CD4-positive, alpha-beta T cell treated with Interferon gamma for 1 hour (primary cell): ENCODE data around the gene FRMD5.

ENCODE experiments used
- DNase-seq: peaks from one replicate; pipeline ENCODE4 v3.0.0-alpha.2; 2020

Gene FRMD5

DNA sequence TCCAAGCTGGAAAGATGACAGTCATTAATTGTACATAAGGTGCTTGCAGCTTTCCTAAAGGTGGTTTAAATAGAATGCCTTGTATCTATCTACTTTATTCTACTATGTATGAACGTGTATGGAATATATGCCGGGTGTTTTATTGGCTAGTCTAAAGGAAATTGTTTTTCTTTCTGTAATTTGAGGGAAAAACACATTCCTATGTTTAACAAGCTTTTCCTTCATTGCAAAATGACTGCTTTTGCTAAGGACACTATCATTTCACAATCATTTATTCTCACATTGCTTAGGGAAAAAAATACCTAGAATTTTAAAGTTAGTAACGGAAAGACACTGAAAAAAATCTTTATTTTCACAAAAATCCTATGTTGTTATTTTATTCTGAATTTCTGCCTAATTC, 226.5 kb downstream of the FRMD5 start:
- no peak for DNase-seq

GRCh38 chr15:43966646-43967045, 228.4 kb downstream of the FRMD5 start:
- no peak for DNase-seq

- no peak for DNase-seq
Observed at GRCh38 chr15:43958861-43959330, 236.2 kb downstream of the FRMD5 start.

- DNase-seq: no peak
Observed at GRCh38 chr15:43957724-43958123, 237.3 kb downstream of the FRMD5 start.

- no peak for DNase-seq
Observed at GRCh38 chr15:43955140-43955539, 239.9 kb downstream of the FRMD5 start.

DNA sequence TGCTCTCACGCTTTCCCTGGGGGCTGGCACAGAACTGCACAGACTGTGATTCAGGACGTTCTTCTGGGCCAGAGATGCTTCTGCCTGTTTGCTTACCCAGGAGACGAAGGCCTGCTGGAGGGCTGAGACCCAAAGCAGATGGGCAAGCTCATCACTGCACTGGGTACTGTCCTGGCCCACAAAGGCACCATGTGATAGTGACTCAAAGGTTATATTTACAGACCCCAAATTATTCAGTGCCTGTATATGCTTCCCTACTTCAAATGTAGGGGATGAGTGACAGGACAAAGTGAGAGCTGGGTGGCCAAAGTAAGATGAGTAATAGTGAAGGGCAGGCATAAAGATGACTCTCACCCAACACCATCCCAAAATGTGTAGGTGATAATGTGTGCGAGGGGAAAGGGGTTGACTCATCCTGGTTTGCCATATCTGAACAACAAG, 240.9 kb downstream of the FRMD5 start:
- DNase-seq: no peak

DNA sequence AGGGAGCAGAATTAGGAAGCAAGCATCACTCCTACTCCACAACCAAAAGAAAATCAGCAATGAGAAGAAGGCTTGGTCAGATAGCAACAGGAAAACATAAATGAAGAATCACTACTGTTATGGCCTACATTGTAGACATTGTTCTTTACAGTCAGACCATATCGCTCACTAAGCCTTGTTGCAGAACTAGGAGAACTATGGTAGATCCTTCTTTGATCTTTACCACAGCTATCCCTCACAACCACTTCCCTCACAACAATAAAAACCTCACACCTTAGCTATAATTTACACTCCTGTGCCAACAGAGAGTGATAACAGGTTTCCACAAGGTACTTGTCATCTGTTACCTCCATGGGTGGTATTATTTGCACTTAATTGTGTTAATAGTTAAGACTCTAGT, 241.7 kb downstream of the FRMD5 start:
- no peak for DNase-seq

DNA sequence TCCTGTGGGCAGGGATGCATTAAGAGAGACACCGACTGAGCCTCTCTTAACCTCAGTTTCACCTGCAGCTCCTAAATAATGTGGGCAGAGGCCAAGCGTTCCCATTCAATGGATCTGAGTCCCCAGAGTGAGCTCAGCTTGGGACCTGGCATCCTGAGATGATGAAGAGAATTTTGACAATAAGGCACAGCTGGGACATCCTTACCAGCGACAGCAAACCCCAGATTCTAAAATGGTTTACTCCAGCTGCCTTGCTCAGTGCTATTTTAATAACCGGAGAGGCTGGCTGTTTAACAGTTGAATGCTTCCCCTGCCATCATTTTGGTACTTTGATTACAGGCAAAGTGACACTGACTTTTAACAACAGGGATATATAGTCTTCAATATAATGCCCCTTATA, 244.5 kb downstream of the FRMD5 start:
- no peak for DNase-seq

- DNase-seq: no peak
Observed at GRCh38 chr15:43948691-43949325, 246.3 kb downstream of the FRMD5 start.

- no peak for DNase-seq
Observed at GRCh38 chr15:43943511-43943910, 251.6 kb downstream of the FRMD5 start.

DNA sequence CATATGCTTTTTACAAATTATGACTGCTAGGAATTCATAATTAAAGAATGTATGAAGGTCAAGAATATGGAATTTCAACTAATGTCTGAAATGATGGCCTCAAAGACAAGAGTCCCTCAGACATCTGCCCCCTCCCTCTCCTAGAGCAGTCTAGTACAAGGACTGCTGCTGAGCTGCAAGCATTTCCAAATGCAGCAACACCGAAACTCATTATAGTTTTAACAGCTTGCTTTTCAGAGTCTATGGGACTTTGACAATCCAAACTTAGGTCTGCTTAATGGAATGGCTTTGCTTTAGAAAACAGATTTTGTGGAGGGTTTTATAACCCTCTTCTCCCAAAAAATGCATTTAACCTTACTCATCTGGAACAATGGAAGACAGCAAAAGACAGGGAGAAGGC, 252.9 kb downstream of the FRMD5 start:
- DNase-seq: no peak

- DNase-seq: no peak
Observed at GRCh38 chr15:43941555-43941954, 253.5 kb downstream of the FRMD5 start.

- DNase-seq: no peak
Observed at GRCh38 chr15:43941071-43941470, 254.0 kb downstream of the FRMD5 start.

DNA sequence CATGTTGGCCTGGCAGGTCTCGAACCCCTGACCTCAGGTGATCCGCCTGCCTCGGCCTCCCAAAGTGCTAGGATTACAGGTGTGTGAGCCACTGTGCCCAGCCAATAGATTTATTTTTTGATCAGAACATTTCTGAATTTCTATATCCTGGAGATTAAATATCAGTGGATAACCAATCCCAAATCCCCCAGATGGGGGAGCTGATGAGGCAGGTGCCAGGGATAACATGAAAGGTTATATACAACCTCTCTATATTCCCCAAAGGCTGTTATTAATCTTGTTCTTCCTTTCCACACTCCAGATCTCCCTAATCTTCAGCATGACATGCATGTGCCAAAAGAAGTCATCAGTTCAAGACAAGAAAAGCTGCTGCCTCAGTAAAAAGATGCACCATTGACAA, 256.0 kb downstream of the FRMD5 start:
- DNase-seq: no peak

DNA sequence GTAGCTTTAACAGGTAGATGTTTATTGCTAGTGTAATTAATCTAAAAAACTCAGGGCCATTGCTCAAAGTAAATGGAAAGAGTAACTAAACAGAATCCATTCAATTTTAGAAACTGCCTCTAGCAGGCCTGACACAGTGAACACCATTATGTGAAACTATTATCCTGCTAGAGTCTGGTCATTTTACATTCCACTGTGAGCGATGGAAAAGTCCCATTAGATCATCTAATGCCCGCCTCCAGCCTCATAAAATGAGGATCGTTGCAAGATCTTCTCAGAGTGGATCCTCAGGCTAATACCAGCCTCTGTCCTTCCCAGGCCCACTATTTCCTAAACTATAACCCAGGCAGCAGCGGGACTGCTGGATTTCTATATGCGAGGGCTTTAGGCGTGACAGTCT, 260.6 kb downstream of the FRMD5 start:
- no peak for DNase-seq

DNA sequence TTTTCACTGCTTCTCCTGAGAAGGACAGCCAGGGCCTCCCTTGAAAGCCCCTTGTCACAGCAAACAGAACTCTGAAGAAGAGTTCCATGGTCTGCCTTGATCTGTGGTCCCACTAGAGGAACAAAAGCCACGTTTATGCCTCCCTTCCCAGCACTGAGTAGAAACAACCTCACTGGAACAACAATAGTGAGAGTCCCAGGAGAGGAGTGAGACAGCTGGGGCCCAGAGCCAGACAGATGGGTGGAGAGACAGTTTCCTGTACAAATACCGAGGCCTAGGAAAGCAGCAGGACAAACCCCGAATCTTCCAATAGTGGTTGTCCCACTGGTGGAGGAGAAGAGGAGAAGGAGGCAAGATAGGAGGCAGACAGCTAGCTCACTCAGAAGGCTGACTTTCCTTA, 262.2 kb downstream of the FRMD5 start:
- DNase-seq: no peak

DNA sequence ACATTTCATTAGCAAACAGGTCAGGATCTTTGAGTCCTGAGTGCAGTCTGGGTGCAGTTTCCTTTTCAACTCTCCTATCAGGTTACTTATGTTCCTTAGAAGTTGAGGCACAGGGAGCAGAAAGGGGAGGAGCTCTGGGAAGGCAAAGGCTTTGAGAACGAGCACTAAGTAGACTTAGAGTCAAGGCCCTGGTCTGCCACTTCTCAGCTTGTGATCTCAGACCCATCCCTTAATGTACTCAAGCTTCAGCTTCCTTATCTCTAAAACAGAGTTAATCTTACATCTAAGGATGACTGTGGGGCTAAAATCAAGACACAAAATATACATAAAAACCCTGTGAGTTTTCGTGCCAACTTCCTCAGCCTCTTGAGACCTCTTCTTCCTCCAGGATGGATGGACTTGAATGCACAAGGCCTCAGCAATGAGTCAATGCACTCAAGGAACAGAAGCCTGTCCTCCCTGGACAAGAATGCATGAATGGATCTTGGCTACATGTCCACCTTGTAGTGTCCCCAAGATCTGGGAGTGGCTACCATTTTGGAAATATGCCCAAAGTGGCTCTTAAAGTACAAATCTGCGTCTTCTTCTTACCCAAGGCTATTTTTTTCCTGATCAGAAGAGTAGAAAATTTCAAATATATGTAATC, 263.2 kb downstream of the FRMD5 start:
- DNase-seq: no peak

GRCh38 chr15:43931119-43931518, 264.0 kb downstream of the FRMD5 start:
- no peak for DNase-seq

DNA sequence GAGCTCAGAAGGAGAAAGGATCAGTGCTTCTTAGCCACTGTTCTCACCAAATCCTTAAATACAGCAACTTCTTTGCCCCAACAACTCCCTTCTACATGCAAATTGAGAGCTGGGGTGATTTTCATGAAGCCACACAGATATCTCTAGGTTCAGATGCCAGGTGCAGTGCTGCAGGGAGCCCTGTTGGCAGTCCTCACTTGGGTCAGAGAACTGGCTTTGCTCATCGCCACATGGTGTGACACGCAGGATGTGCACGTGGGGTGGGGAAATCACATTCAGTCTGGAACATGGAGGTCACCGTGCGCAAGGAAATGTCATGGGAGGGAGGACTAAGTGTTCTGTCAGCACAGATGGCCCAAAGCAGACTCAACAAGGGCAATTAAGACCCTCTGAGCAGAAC, 264.5 kb downstream of the FRMD5 start:
- DNase-seq: no peak

DNA sequence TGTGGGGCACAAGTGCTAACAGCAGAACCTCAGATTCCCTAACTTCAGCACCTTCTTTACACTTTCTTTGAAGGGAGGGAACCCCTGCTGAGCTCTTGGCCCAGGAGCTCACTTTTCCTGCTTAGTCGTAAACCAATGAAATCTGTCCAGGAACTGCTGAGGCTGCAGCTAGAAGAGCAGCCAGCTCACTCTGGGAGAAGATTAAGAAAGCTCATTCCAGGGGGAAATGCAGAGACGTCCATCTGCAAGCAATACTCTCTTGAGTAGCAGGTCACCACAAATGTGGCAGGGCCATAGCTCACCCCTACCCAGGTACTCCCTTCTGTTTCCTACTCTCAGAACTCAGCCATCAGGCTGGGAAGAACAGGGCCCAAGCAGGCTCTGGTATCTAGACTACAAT, 265.0 kb downstream of the FRMD5 start:
- no peak for DNase-seq

DNA sequence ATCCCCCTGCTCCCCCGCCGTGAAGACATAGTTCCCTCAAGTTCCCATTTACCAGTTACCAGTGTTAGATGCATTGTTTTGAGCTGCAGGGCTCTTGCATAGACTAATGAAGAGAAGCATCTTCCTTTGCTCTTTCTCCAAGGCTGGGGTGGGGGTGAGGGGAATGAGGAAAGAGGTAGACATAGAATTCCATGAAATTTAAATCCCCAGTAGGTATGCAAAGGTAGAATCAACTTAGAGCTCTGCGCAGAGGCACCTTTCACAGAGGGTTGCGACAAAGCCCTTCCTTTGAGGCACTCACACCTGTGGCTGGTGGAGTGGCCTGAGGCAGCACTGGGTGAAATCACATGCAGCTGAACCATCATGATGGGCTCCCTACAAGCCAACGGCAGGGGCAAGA, 266.9 kb downstream of the FRMD5 start:
- no peak for DNase-seq

DNA sequence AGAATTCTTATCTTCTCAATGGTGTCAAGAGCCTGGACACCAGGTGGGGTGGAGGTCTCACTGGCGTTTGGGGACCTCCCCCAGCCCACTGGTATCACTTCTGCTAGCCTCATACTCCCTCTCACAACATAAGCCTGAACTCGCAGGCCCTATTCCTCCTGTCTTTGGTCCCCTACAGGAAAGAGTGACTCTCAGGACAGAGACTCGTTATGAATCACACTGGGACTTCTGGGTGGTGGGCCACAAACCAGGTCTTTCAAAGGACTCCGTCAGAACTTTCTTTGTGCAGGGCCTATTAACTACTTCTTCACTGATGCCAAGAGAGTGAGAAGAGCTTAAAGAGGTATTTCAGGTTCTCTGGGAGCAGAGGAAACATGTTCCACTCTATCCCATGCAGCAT, 267.9 kb downstream of the FRMD5 start:
- DNase-seq: no peak

- DNase-seq: no peak
Observed at GRCh38 chr15:43923553-43923952, 271.5 kb downstream of the FRMD5 start.

GRCh38 chr15:43922021-43922420, 273.1 kb downstream of the FRMD5 start:
- DNase-seq: no peak

DNA sequence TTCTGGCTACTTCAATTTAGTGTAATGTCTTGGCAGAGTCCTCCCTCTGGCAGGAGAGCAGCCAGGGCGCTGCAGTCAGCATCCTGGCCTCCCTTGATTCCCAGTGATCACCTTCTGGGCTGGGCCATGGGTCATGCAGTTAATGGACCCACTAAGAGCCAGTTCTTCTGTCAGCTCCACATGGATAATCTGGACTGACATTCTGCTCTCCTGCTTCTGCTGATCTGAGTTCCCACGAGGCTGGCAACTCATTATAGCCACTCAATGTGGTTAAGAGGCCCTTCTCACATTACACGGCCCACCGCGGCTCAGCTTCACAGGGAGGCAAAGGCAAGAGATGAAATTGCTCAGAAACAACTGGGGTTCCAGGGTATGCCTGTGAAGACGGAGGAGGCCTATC, 274.3 kb downstream of the FRMD5 start:
- no peak for DNase-seq
